Neural progenitor cell (in vitro differentiated cells): ENCODE measurements around the gene SHISA5. TPM values are rescaled to one million over a fixed set of nuclear protein-coding genes. Genes with fewer than 3 reads are reported as not detected.

Source experiments
- DNase-seq: peaks from one replicate; pipeline ENCODE4 v3.0.0-alpha.2; 2016; ENCODE audit warnings: low spot score
- H2AFZ ChIP-seq: fragments of 200-600 bp; sonication (generic); replicated peaks from 2 replicates; pipeline ENCODE4 v1.6.1; 2016; ENCODE audit warnings: antibody characterized with exemption
- H3F3A ChIP-seq: fragments of 200-600 bp; sonication (generic); 2 replicates; pipeline ENCODE4 v1.6.1; 2016; ENCODE audit warnings: antibody characterized with exemption, low read depth
- H3K27ac ChIP-seq: fragments of 200-600 bp; sonication (generic); 2 replicates; pipeline ENCODE4 v1.5.1; 2016; ENCODE audit warnings: mild to moderate bottlenecking
- H3K27me3 ChIP-seq: fragments of 200-600 bp; sonication (generic); 2 replicates; pipeline ENCODE4 v1.6.1; 2016; ENCODE audit warnings: mild to moderate bottlenecking, moderate library complexity
- H3K36me3 ChIP-seq: fragments of 200-600 bp; sonication (generic); 2 replicates; pipeline ENCODE4 v1.5.1; 2016
- H3K4me1 ChIP-seq: fragments of 200-600 bp; sonication (generic); 2 replicates; pipeline ENCODE4 v1.6.1; 2016; ENCODE audit warnings: mixed run types
- H3K4me2 ChIP-seq: fragments of 200-600 bp; sonication (generic); 2 replicates; pipeline ENCODE4 v1.6.1; 2016
- H3K4me3 ChIP-seq: fragments of 200-600 bp; sonication (generic); 2 replicates; pipeline ENCODE4 v1.5.1; 2016
- H3K79me2 ChIP-seq: fragments of 200-600 bp; sonication (generic); 2 replicates; pipeline ENCODE4 v1.6.1; 2016; ENCODE audit warnings: low read depth
- H3K9ac ChIP-seq: fragments of 200-600 bp; sonication (generic); 2 replicates; pipeline ENCODE4 v1.6.1; 2016
- H3K9me3 ChIP-seq: fragments of 200-600 bp; sonication (generic); 2 replicates; pipeline ENCODE4 v1.5.1; 2016; ENCODE audit warnings: low read depth
- H4K20me1 ChIP-seq: fragments of 200-600 bp; sonication (generic); 2 replicates; pipeline ENCODE4 v1.6.1; 2016; ENCODE audit warnings: low read depth
- H3K27ac Mint-ChIP-seq: 3 replicates; pipeline ENCODE4 v1.8.0; 2021; ENCODE audit warnings: mixed read lengths
- H3K27me3 Mint-ChIP-seq: 2 replicates; pipeline ENCODE4 v1.8.0; 2022; ENCODE audit warnings: low read depth, mild to moderate bottlenecking, inconsistent platforms, moderate library complexity, mixed read lengths; ENCODE audit not compliant: insufficient read depth
- H3K36me3 Mint-ChIP-seq: 3 replicates; pipeline ENCODE4 v1.8.0; 2021; ENCODE audit warnings: mixed read lengths
- H3K4me1 Mint-ChIP-seq: 3 replicates; pipeline ENCODE4 v1.8.0; 2021; ENCODE audit warnings: mixed read lengths
- H3K4me3 Mint-ChIP-seq: 3 replicates; pipeline ENCODE4 v1.8.0; 2021; ENCODE audit warnings: mild to moderate bottlenecking, moderate library complexity, mixed read lengths
- H3K9me3 Mint-ChIP-seq: 3 replicates; pipeline ENCODE4 v1.8.0; 2020; ENCODE audit warnings: mixed read lengths
- EZH2 ChIP-seq: fragments of 200-600 bp; sonication (generic); IDR thresholded peaks from 2 replicates; pipeline ENCODE4 v1.6.1; 2017; ENCODE audit warnings: antibody characterized with exemption, mild to moderate bottlenecking, moderate library complexity
- EZH2phosphoT487 ChIP-seq: fragments of 200-600 bp; sonication (generic); IDR thresholded peaks from 2 replicates; pipeline ENCODE4 v1.6.1; 2017; ENCODE audit warnings: antibody characterized with exemption
- total RNA-seq: library from RNA; depleted of rRNA; stranded (reverse); fragments of >200 nt; gene quantifications from 2 replicates; pipeline ENCODE4 v1.2.3, GENCODE V29; 2015; ENCODE audit warnings: low replicate concordance
- TF ChIP-seq, protein P1 (sequence below): fragments of 200-600 bp; sonication (generic); IDR thresholded peaks from 2 replicates; pipeline ENCODE4 v1.5.1; 2017; ENCODE audit warnings: antibody characterized with exemption, mild to moderate bottlenecking

The SHISA5 gene
- total RNA-seq, 1 donor from 2014 or later: 54.8 TPM

DNA sequence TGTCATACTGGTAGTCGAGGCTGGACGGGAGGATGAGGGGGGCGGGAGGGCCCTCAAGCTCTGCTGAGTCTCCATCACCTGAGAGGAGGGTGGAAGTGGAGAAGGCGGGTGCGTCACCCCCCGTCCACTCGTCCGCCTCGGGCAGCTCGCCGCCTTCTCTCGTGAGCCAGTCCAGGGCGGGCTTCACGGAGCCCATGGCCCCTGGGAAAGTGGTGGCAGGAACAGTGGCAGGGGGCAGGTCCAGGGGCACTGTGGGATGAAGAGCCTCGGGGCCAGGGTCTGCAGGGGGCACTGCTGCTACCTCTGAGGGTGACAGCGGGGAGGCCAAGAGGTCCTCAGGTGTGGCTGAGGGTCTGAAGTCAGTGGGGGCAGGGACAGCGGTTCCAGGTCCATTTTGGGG, 84.4 kb downstream of the SHISA5 start:
- no peaks in the 10 kb centered on the region for H3K9me3 Mint-ChIP-seq
- H3K27ac ChIP-seq: no peak overlapping the region
- peaks cover 2% of the 10 kb centered on the region for H3K4me1 Mint-ChIP-seq
- H3K79me2 ChIP-seq: peaks cover 32% of the 10 kb centered on the region
- TF ChIP-seq EZH2: no peak
- TF ChIP-seq, protein P1, sequence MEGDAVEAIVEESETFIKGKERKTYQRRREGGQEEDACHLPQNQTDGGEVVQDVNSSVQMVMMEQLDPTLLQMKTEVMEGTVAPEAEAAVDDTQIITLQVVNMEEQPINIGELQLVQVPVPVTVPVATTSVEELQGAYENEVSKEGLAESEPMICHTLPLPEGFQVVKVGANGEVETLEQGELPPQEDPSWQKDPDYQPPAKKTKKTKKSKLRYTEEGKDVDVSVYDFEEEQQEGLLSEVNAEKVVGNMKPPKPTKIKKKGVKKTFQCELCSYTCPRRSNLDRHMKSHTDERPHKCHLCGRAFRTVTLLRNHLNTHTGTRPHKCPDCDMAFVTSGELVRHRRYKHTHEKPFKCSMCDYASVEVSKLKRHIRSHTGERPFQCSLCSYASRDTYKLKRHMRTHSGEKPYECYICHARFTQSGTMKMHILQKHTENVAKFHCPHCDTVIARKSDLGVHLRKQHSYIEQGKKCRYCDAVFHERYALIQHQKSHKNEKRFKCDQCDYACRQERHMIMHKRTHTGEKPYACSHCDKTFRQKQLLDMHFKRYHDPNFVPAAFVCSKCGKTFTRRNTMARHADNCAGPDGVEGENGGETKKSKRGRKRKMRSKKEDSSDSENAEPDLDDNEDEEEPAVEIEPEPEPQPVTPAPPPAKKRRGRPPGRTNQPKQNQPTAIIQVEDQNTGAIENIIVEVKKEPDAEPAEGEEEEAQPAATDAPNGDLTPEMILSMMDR: no peak
- TF ChIP-seq EZH2phosphoT487: no peak
- no peak overlapping the region for H3K4me3 Mint-ChIP-seq
- H3K36me3 ChIP-seq: no peaks in the 10 kb centered on the region
- no peak overlapping the region for H2AFZ ChIP-seq
- H3K9ac ChIP-seq: no peak overlapping the region
- H3K36me3 Mint-ChIP-seq: peaks cover 18% of the 10 kb centered on the region
- H3K27me3 Mint-ChIP-seq: no peaks in the 10 kb centered on the region
- no peaks in the 10 kb centered on the region for H3K4me1 ChIP-seq
- DNase-seq: no peak
- H3K4me2 ChIP-seq: no peak overlapping the region
- no peaks in the 10 kb centered on the region for H3F3A ChIP-seq
- peaks cover 56% of the 10 kb centered on the region for H4K20me1 ChIP-seq
- H3K4me3 ChIP-seq: no peak overlapping the region
- no peaks in the 10 kb centered on the region for H3K27me3 ChIP-seq
- H3K27ac Mint-ChIP-seq: no peak overlapping the region
- H3K9me3 ChIP-seq: no peaks in the 10 kb centered on the region

DNA sequence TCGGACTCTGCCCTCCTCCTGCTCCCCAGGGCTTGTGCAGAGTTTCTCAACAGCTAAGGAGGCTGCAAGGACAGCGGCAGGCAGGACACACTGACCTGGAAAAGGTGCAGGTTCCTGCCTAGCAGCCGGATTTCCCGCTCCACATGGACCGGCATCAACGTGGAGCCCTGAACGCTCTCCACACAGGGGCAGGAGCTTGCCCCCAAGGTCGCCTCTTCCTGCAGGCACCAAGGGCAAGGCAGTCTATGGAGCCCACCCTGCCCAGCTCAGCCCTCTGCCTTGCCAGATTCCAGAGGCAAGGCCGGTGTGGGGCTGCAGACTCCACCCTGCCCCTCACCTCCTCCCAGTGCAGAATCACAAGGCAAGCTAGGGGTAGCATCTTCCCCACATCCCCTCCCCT, 84.8 kb downstream of the SHISA5 start:
- no peaks in the 10 kb centered on the region for H3K9me3 ChIP-seq
- no peak overlapping the region for H3K4me3 ChIP-seq
- no peaks in the 10 kb centered on the region for H3F3A ChIP-seq
- Mint-ChIP-seq H3K27me3 (no peaks in the 10 kb centered on the region), H3K27ac (no peak overlapping the region), H3K36me3 (peaks cover 20% of the 10 kb centered on the region), H3K4me1 (no peaks in the 10 kb centered on the region), H3K4me3 (no peak overlapping the region), H3K9me3 (no peaks in the 10 kb centered on the region)
- no peak overlapping the region for H3K27ac ChIP-seq
- no peaks in the 10 kb centered on the region for H3K27me3 ChIP-seq
- no peak for DNase-seq
- H3K9ac ChIP-seq: no peak overlapping the region
- H3K36me3 ChIP-seq: no peaks in the 10 kb centered on the region
- peaks cover 27% of the 10 kb centered on the region for H3K79me2 ChIP-seq
- no peak overlapping the region for H3K4me2 ChIP-seq
- TF ChIP-seq EZH2 (no peak), EZH2phosphoT487 (no peak)
- TF ChIP-seq, protein P1: no peak
- no peaks in the 10 kb centered on the region for H3K4me1 ChIP-seq
- H4K20me1 ChIP-seq: peaks cover 52% of the 10 kb centered on the region
- no peak overlapping the region for H2AFZ ChIP-seq

DNA sequence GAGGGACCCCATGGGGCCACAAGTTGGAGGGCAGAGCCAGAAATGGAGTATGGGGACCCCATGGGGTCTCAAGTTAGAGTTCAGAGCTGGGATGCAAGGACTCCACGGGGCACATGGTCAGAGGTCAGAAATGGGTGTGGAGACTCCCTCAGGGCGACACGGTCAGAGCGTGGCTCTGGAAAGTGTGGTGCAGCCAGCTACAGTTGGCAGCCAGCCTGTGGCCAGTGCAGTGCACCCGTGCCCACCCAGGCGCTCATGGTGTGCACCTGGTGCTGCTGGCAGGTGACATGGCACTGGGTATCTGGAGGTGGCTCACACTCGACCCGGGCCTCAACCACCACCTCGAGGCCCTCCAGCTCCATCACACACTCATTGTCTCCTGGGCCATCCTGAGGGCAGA, 85.3 kb downstream of the SHISA5 start:
- no peak for DNase-seq
- H3F3A ChIP-seq: no peaks in the 10 kb centered on the region
- Mint-ChIP-seq H3K4me3 (no peak overlapping the region), H3K27me3 (no peaks in the 10 kb centered on the region), H3K36me3 (peaks cover 21% of the 10 kb centered on the region), H3K27ac (no peak overlapping the region), H3K9me3 (no peaks in the 10 kb centered on the region), H3K4me1 (no peaks in the 10 kb centered on the region)
- H3K4me2 ChIP-seq: no peak overlapping the region
- no peaks in the 10 kb centered on the region for H3K27me3 ChIP-seq
- H3K4me3 ChIP-seq: no peak overlapping the region
- no peaks in the 10 kb centered on the region for H3K9me3 ChIP-seq
- no peak overlapping the region for H3K9ac ChIP-seq
- H3K36me3 ChIP-seq: no peaks in the 10 kb centered on the region
- no peaks in the 10 kb centered on the region for H3K4me1 ChIP-seq
- H3K27ac ChIP-seq: no peak overlapping the region
- H4K20me1 ChIP-seq: peaks cover 47% of the 10 kb centered on the region
- H2AFZ ChIP-seq: no peak overlapping the region
- peaks cover 22% of the 10 kb centered on the region for H3K79me2 ChIP-seq
- no peak for TF ChIP-seq EZH2phosphoT487
- TF ChIP-seq, protein P1: no peak
- TF ChIP-seq EZH2: no peak
